ENCODE results near the gene RIMS4. TPM values are rescaled to one million over a fixed set of nuclear protein-coding genes. Genes with fewer than 3 reads are reported as not detected.

RIMS4 gene
- total and polyA plus RNA-seq, 2 donors (not counting 1 experiment from before 2014, with no cell fraction given), result not detected

- intact Hi-C loops (cut with micrococcal nuclease), result no loop called here
- Mint-ChIP-seq H3K9me3 (ENCODE audit: insufficient read depth) (no peaks in the 10 kb centered on the region), H3K4me3 (no peak overlapping the region), H3K27me3 (peaks cover 30% of the 10 kb centered on the region), H3K4me1 (no peaks in the 10 kb centered on the region), H3K27ac (no peak overlapping the region)
- ATAC-seq (ENCODE audit: low read depth) (no peak), DNase-seq (no peak)
- H3K27me3 ChIP-seq (replicated peaks in 1 of 4; ENCODE audit: control extremely low read depth in 1 of 4, control insufficient read depth in 3 of 4, insufficient read depth in 4 of 4, low read length in 3 of 4), result peaks cover 0 to 5% (median 0%) of the 10 kb centered on the region in 4 experiments
- H3K4me1 ChIP-seq (ENCODE audit: control insufficient read depth in 2 of 2, insufficient read depth in 2 of 2, low read length in 2 of 2), result no peaks in the 10 kb centered on the region
- TF ChIP-seq EZH2 (IDR thresholded peaks at IDR 0.05; ENCODE audit: borderline replicate concordance, insufficient read depth, low read depth, low read length, poor library complexity, severe bottlenecking) (no peak), CTCF (IDR thresholded peaks at IDR 0.05) (no peak)
- no peak overlapping the region for H3K4me2 ChIP-seq (replicated peaks; ENCODE audit: low read depth, low read length, poor library complexity, severe bottlenecking)
- ChIA-PET CTCF (no interaction called here), POLR2A (no interaction called here)
- H4K20me1 ChIP-seq (ENCODE audit: control insufficient read depth, insufficient read depth, low read length, poor library complexity, severe bottlenecking), result no peaks in the 10 kb centered on the region
- H3K9ac ChIP-seq (ENCODE audit: low read length), result no peak overlapping the region
- no peak overlapping the region for H3K27ac ChIP-seq (ENCODE audit: low read length in 2 of 2)
- no peaks in the 10 kb centered on the region for H3K9me3 ChIP-seq (ENCODE audit: control extremely low read depth in 1 of 3, control insufficient read depth in 2 of 3, insufficient read depth in 1 of 3, low read length in 2 of 3)
- WGBS (ENCODE audit: insufficient coverage), result 95% methylated on average over 3 of the region's 7 CpGs
- H3K79me2 ChIP-seq (ENCODE audit: control insufficient read depth, insufficient read depth, low read length), result no peaks in the 10 kb centered on the region
- H3K4me3 ChIP-seq (ENCODE audit: control extremely low read depth in 1 of 5, extremely low read depth in 1 of 5, insufficient read depth in 1 of 5, low read depth in 2 of 5, low read length in 4 of 5), result no peak overlapping the region
- no peaks in the 10 kb centered on the region for H3K36me3 ChIP-seq (replicated peaks in 1 of 2; ENCODE audit: control extremely low read depth in 1 of 2, control insufficient read depth in 1 of 2, extremely low read depth in 1 of 2, insufficient read depth in 2 of 2, low read length in 1 of 2)
- no peak overlapping the region for H2AFZ ChIP-seq (ENCODE audit: insufficient read depth, low read depth, low read length, poor library complexity, severe bottlenecking)
Measured at GRCh38 chr20:44787299-44787698, 23.0 kb downstream of the RIMS4 start.

GRCh38 chr20:44785768-44786167, 24.6 kb downstream of the RIMS4 start:
- Mint-ChIP-seq H3K27ac (no peak overlapping the region), H3K4me1 (no peaks in the 10 kb centered on the region), H3K9me3 (ENCODE audit: insufficient read depth) (no peaks in the 10 kb centered on the region), H3K27me3 (peaks cover 29% of the 10 kb centered on the region), H3K4me3 (no peak overlapping the region)
- CTCF ChIA-PET, result no interaction called here
- Histone ChIP-seq H3K9ac (ENCODE audit: low read length) (no peak overlapping the region), H3K9me3 (ENCODE audit: control extremely low read depth in 1 of 3, control insufficient read depth in 2 of 3, insufficient read depth in 1 of 3, low read length in 2 of 3) (no peaks in the 10 kb centered on the region), H3K27me3 (replicated peaks in 1 of 4; ENCODE audit: control extremely low read depth in 1 of 4, control insufficient read depth in 3 of 4, insufficient read depth in 4 of 4, low read length in 3 of 4) (peaks cover 0 to 5% (median 0%) of the 10 kb centered on the region in 4 experiments), H4K20me1 (ENCODE audit: control insufficient read depth, insufficient read depth, low read length, poor library complexity, severe bottlenecking) (no peaks in the 10 kb centered on the region), H3K79me2 (ENCODE audit: control insufficient read depth, insufficient read depth, low read length) (no peaks in the 10 kb centered on the region), H3K27ac (ENCODE audit: low read length in 2 of 2) (no peak overlapping the region), H2AFZ (ENCODE audit: insufficient read depth, low read depth, low read length, poor library complexity, severe bottlenecking) (no peak overlapping the region), H3K4me2 (replicated peaks; ENCODE audit: low read depth, low read length, poor library complexity, severe bottlenecking) (no peak overlapping the region), H3K4me1 (ENCODE audit: control insufficient read depth in 2 of 2, insufficient read depth in 2 of 2, low read length in 2 of 2) (no peaks in the 10 kb centered on the region), H3K36me3 (replicated peaks in 1 of 2; ENCODE audit: control extremely low read depth in 1 of 2, control insufficient read depth in 1 of 2, extremely low read depth in 1 of 2, insufficient read depth in 2 of 2, low read length in 1 of 2) (no peaks in the 10 kb centered on the region), H3K4me3 (ENCODE audit: control extremely low read depth in 1 of 5, extremely low read depth in 1 of 5, insufficient read depth in 1 of 5, low read depth in 2 of 5, low read length in 4 of 5) (no peak overlapping the region)
- POLR2A ChIA-PET, result interaction anchor here (0.7 kb wide), 1 partner anchor 1695 kb away, joined by 3 read pairs; no protein-coding TSS in a partner anchor
- intact Hi-C loops (cut with micrococcal nuclease), result no loop called here
- TF ChIP-seq CTCF (IDR thresholded peaks at IDR 0.05) (no peak), EZH2 (IDR thresholded peaks at IDR 0.05; ENCODE audit: borderline replicate concordance, insufficient read depth, low read depth, low read length, poor library complexity, severe bottlenecking) (no peak)
- DNase-seq (no peak), ATAC-seq (ENCODE audit: low read depth) (no peak)
- no CpG with 5 or more reads among the region's 1 CpG for WGBS (ENCODE audit: insufficient coverage)

All from B cell (primary cell).